ENCODE results near the gene SMTNL1.

Gene SMTNL1

GRCh38 chr11:57597916-57598830, 60.8 kb downstream of the SMTNL1 start:
- DNase-seq, result peak; percentile 94

GRCh38 chr11:57598831-57599155, 61.4 kb downstream of the SMTNL1 start:
- DNase-seq, result no peak

- DNase-seq, result no peak
Observed at GRCh38 chr11:57599381-57599780, 62.0 kb downstream of the SMTNL1 start.
